Pancreas (tissue), 10 donors: ENCODE data around the gene F2. TPM values are rescaled to one million over a fixed set of nuclear protein-coding genes. Genes with fewer than 3 reads are reported as not detected.

Experiments used
- ATAC-seq, 4 donors: fragments of 200-7000 bp; cut with Tn5 transposase; one replicate each; pipeline versions ENCODE4 v1.8.0 to v1.9.1; 2020; ENCODE audit warnings: mild to moderate bottlenecking in 4 of 4, moderate library complexity in 4 of 4
- DNase-seq, 6 donors: peaks; one replicate each; pipeline ENCODE4 v3.0.0-alpha.2; 2020
- FAIRE-seq: peaks from 2 replicates; lab custom pipeline; 2012; peaks lifted over from hg19 to GRCh38; lab: Jason Lieb, UNC
- H3K27ac ChIP-seq, 4 donors: fragments of 200-600 bp; sonication (generic); 1 replicate in 3 of 4; 2 replicates in 1 of 4; pipeline versions ENCODE4 v1.5.0 to v1.8.0; 2020
- H3K27me3 ChIP-seq, 4 donors: fragments of 200-600 bp; one replicate each; pipeline ENCODE4 v1.8.0; 2021
- H3K36me3 ChIP-seq, 3 donors: fragments of 200-600 bp; sonication (generic) in 1 of 3; one replicate each; pipeline versions ENCODE4 v1.5.0 to v1.8.0; 2020 to 2021
- H3K4me1 ChIP-seq, 3 donors: fragments of 200-600 bp; one replicate each; pipeline ENCODE4 v1.8.0; 2021
- H3K4me3 ChIP-seq, 4 donors: fragments of 200-600 bp; sonication (generic) in 2 of 4; one replicate each; pipeline versions ENCODE4 v1.5.0 to v1.8.0; 2020 to 2021
- H3K9me3 ChIP-seq, 4 donors: fragments of 200-600 bp; one replicate each; pipeline ENCODE4 v1.8.0; 2021
- CTCF ChIP-seq, 4 donors: fragments of 200-600 bp; sonication (generic) in 3 of 4; IDR thresholded peaks; one replicate each; pipeline versions ENCODE4 v1.5.0 to v1.8.0; 2021; ENCODE audit warnings: antibody characterized with exemption in 4 of 4
- WGBS, 2 donors: extraction: QIAGEN DNeasy Blood & Tissue Kit; methylation state at CpG; one replicate each; pipeline ENCODE4 v1.1.7; 2013; 5-methylcytosine and 5-hydroxymethylcytosine counted together
- intact Hi-C, 3 donors: fragments of 100-400 bp; cut with DNase I; formaldehyde crosslinking; loops; one replicate each; pipeline versions ENCODE4 v1.11.1 to v1.14.2; 2022
- polyA plus RNA-seq, 2 donors: library from polyadenylated mRNA; stranded (reverse); fragments of 200-250 nt; gene quantifications; one replicate each; pipeline ENCODE4 v1.2.3, GENCODE V29; 2013
- total RNA-seq, 6 donors: library from RNA; stranded (reverse); fragmentation: NEBNext Ultra II Directional in 4 of 6; extraction: Animal tissue kit (Norgen Biotek cat#: 25700) in 4 of 6; gene quantifications; one replicate each; pipeline versions ENCODE4 v1.2.1 to v1.2.4, GENCODE V29; 2021 to 2023
- donor health status: healthy with polysubstance abuse.
- donor health status: DM: no; HTN: no; CAD: no; lungs with moderate emphysema.
- donor health status: DM: no; HTN: no; CAD: no.
- donor health status: control.
- donor health status: control.
- donor health status: Bipolar disorder and iron deficiency.
- donor health status: DM: yes; HTN: yes; CAD: no.
- donor health status: DM: no; HTN: no; CAD: no.
- donor health status: DM: no; HTN: no; CAD: no.
- donor health status: DM: yes; HTN: yes; CAD: no.

Gene F2
- total and polyA plus RNA-seq, 8 donors: 0.08 to 0.76 (median 0.17) TPM; not detected in 4

GRCh38 chr11:46737699-46738098 lies 18.7 kb downstream of the F2 start:
- DNase-seq: no peak
- no peak for FAIRE-seq
- Histone ChIP-seq H3K27me3 (no peaks in the 10 kb centered on the region), H3K36me3 (peaks cover 0 to under 1% (median 0%) of the 10 kb centered on the region in 3 donors), H3K4me1 (no peaks in the 10 kb centered on the region), H3K9me3 (no peaks in the 10 kb centered on the region), H3K27ac (no peak overlapping the region), H3K4me3 (no peak overlapping the region)
- WGBS, 2 donors: 93 to 95% methylated on average over 11 of the region's 11 CpGs
- no peak for ATAC-seq
- intact Hi-C loops: no loop called here
- no peak for TF ChIP-seq CTCF (IDR thresholded peaks at IDR 0.05)

- DNase-seq (no peak), FAIRE-seq (no peak), ATAC-seq (no peak)
- no peaks in the 10 kb centered on the region for H3K4me1 ChIP-seq
- no peak for TF ChIP-seq CTCF (IDR thresholded peaks at IDR 0.05)
- intact Hi-C loops: no loop called here
- no peak overlapping the region for H3K4me3 ChIP-seq
- no peaks in the 10 kb centered on the region for H3K27me3 ChIP-seq
- WGBS, 2 donors: 64 to 71% methylated on average over 6 of the region's 6 CpGs
- no peaks in the 10 kb centered on the region for H3K9me3 ChIP-seq
- peaks cover 0 to 11% (median 0%) of the 10 kb centered on the region in 3 donors for H3K36me3 ChIP-seq
- H3K27ac ChIP-seq: no peak overlapping the region
Measured at GRCh38 chr11:46738887-46739286, 19.9 kb downstream of the F2 start.

- H3K27me3 ChIP-seq: no peaks in the 10 kb centered on the region
- DNase-seq (no peak), FAIRE-seq (no peak), ATAC-seq (no peak)
- no peak overlapping the region for H3K4me3 ChIP-seq
- peaks cover 0 to 31% (median 0%) of the 10 kb centered on the region in 3 donors for H3K36me3 ChIP-seq
- intact Hi-C loops: no loop called here
- H3K4me1 ChIP-seq: no peaks in the 10 kb centered on the region
- TF ChIP-seq CTCF (IDR thresholded peaks at IDR 0.05): no peak
- no peak overlapping the region for H3K27ac ChIP-seq
- H3K9me3 ChIP-seq: no peaks in the 10 kb centered on the region
- 79% methylated on average over 12 of the region's 12 CpGs for WGBS, 2 donors
Measured at GRCh38 chr11:46741600-46742484, 22.8 kb downstream of the F2 start.

GRCh38 chr11:46743043-46743442 lies 24.0 kb downstream of the F2 start:
- Histone ChIP-seq H3K36me3 (peaks cover 0 to 40% (median 0%) of the 10 kb centered on the region in 3 donors), H3K27ac (no peak overlapping the region), H3K4me3 (no peak overlapping the region), H3K27me3 (no peaks in the 10 kb centered on the region), H3K4me1 (no peaks in the 10 kb centered on the region), H3K9me3 (no peaks in the 10 kb centered on the region)
- TF ChIP-seq CTCF (IDR thresholded peaks at IDR 0.05): no peak
- DNase-seq (no peak), FAIRE-seq (no peak), ATAC-seq (no peak)
- intact Hi-C loops: no loop called here
- 88 to 89% methylated on average over 2 of the region's 2 CpGs for WGBS, 2 donors
